Glutamatergic neuron (in vitro differentiated cells): ENCODE results near the gene ACAD10. TPM values are rescaled to one million over a fixed set of nuclear protein-coding genes. Genes with fewer than 3 reads are reported as not detected.
"Not testable (repeated sequence)": the region's sequence is repeated elsewhere in the genome, so short reads cannot be mapped to it uniquely, and the experiment has no call there.

Experiments used
- DNase-seq: peaks from one replicate; pipeline ENCODE4 v3.0.0; 2022
- H3K27ac Mint-ChIP-seq: one replicate; pipeline ENCODE4 v1.8.0; 2020; ENCODE audit warnings: mild to moderate bottlenecking, mixed read lengths, inconsistent platforms; ENCODE audit not compliant: unreplicated experiment
- H3K27me3 Mint-ChIP-seq: one replicate; pipeline ENCODE4 v1.8.0; 2020; ENCODE audit warnings: mild to moderate bottlenecking, moderate library complexity, mixed read lengths, inconsistent platforms; ENCODE audit not compliant: unreplicated experiment
- H3K36me3 Mint-ChIP-seq: one replicate; pipeline ENCODE4 v1.8.0; 2020; ENCODE audit warnings: mild to moderate bottlenecking, mixed read lengths, inconsistent platforms; ENCODE audit not compliant: unreplicated experiment
- H3K4me1 Mint-ChIP-seq: one replicate; pipeline ENCODE4 v1.8.0; 2020; ENCODE audit warnings: mild to moderate bottlenecking, low read depth, mixed read lengths, inconsistent platforms; ENCODE audit not compliant: unreplicated experiment
- H3K4me3 Mint-ChIP-seq: one replicate; pipeline ENCODE4 v1.8.0; 2020; ENCODE audit warnings: mild to moderate bottlenecking, mixed read lengths, inconsistent platforms; ENCODE audit not compliant: unreplicated experiment
- H3K9me3 Mint-ChIP-seq: one replicate; pipeline ENCODE4 v1.8.0; 2020; ENCODE audit warnings: mild to moderate bottlenecking, moderate library complexity, mixed read lengths, inconsistent platforms; ENCODE audit not compliant: unreplicated experiment
- total RNA-seq: library from RNA; stranded (reverse); fragmentation: NEBNext Ultra II Directional; extraction: Animal tissue kit (Norgen Biotek cat#: 25700); gene quantifications from one replicate; pipeline ENCODE4 v1.2.1, GENCODE V29; 2021; ENCODE audit not compliant: unreplicated experiment
- TF ChIP-seq, protein P1 (sequence below): fragments of 200-600 bp; sonication (generic); IDR thresholded peaks from one replicate; pipeline ENCODE4 v1.5.0; 2021; ENCODE audit not compliant: partially characterized antibody, unreplicated experiment

The ACAD10 gene
- total RNA-seq, 1 donor from 2014 or later = 35.9 TPM

DNA sequence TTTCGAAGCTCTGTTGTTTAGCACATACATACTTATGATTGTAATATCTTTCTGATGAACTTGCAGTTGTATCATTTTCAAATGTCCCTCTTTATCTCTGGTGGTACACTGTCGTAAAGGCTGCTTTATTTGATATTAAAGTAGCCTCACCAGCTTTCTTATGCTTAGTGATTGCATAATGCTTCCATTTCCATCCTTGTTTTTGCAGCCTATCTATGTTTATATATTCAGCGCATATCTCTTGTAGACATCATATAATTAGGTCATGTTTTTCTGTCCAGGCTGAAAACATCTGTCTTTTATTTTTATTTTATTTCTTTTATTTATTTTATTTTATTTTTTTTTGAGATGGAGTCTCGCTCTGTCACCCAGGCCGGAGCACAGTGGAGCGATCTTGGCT is 34.6 kb downstream of the ACAD10 start:
- Mint-ChIP-seq H3K36me3 (peaks cover 4% of the 10 kb centered on the region), H3K9me3 (peaks cover 4% of the 10 kb centered on the region), H3K4me3 (no peak overlapping the region), H3K27ac (no peak overlapping the region), H3K27me3 (no peaks in the 10 kb centered on the region), H3K4me1 (no peaks in the 10 kb centered on the region)
- TF ChIP-seq, protein P1, sequence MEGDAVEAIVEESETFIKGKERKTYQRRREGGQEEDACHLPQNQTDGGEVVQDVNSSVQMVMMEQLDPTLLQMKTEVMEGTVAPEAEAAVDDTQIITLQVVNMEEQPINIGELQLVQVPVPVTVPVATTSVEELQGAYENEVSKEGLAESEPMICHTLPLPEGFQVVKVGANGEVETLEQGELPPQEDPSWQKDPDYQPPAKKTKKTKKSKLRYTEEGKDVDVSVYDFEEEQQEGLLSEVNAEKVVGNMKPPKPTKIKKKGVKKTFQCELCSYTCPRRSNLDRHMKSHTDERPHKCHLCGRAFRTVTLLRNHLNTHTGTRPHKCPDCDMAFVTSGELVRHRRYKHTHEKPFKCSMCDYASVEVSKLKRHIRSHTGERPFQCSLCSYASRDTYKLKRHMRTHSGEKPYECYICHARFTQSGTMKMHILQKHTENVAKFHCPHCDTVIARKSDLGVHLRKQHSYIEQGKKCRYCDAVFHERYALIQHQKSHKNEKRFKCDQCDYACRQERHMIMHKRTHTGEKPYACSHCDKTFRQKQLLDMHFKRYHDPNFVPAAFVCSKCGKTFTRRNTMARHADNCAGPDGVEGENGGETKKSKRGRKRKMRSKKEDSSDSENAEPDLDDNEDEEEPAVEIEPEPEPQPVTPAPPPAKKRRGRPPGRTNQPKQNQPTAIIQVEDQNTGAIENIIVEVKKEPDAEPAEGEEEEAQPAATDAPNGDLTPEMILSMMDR = no peak
- no peak for DNase-seq

GRCh38 chr12:111723646-111724360 is 38.0 kb downstream of the ACAD10 start:
- H3K4me1 Mint-ChIP-seq, DNase-seq, H3K4me3 Mint-ChIP-seq, H3K36me3 Mint-ChIP-seq, H3K27ac Mint-ChIP-seq, H3K9me3 Mint-ChIP-seq, H3K27me3 Mint-ChIP-seq: not testable (repeated sequence)

DNA sequence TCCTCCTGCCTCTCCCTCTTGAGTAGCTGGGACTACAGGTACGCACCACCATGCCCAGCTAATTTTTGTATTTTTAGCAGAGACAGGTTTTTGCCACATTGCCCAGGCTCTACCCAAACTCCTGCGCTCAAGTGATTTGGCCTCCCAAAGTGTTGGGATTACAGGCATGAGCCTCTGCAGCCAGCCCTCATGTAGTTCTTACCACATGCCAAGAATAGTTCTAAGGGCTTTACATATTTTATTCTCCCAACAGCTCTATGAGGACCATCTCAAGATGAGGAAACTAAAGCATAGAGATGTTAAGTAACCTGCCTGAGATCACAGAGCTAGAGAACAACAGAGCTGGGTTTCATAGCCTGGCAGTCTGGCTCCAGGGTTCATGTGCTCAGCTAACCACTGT is 42.9 kb downstream of the ACAD10 start:
- TF ChIP-seq, protein P1 = no peak
- Mint-ChIP-seq H3K27me3 (no peaks in the 10 kb centered on the region), H3K9me3 (peaks cover 6% of the 10 kb centered on the region), H3K27ac (no peak overlapping the region), H3K4me1 (no peaks in the 10 kb centered on the region), H3K4me3 (no peak overlapping the region), H3K36me3 (peaks cover 5% of the 10 kb centered on the region)
- DNase-seq = no peak

DNA sequence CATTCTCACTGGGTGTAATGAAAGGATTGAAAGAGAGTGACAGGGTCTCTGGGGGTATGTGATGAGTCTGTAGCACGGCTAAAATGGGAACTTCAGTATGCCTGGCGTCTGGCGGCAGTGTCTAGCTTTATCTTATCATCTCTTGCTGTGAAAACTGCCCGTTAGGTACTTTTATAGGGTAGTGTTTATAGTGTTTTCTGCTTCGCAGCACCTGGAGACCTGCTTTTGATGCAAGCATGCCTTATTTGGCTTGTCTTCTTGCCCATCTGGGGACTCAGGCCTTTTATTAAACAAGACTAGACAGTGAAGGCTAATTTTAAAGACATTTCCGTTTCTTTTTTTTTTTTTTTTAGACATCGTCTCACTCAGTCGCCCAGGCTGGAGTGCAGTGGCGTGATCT is 44.6 kb downstream of the ACAD10 start:
- Mint-ChIP-seq H3K36me3 (peaks cover 5% of the 10 kb centered on the region), H3K4me3 (no peak overlapping the region), H3K4me1 (no peaks in the 10 kb centered on the region), H3K9me3 (peaks cover 2% of the 10 kb centered on the region), H3K27me3 (no peaks in the 10 kb centered on the region), H3K27ac (no peak overlapping the region)
- TF ChIP-seq, protein P1 = no peak
- DNase-seq = no peak

- no peaks in the 10 kb centered on the region for H3K4me1 Mint-ChIP-seq
- no peak for DNase-seq
- H3K9me3 Mint-ChIP-seq = peaks cover 1% of the 10 kb centered on the region
- no peak overlapping the region for H3K27ac Mint-ChIP-seq
- TF ChIP-seq, protein P1 = no peak
- H3K36me3 Mint-ChIP-seq = peaks cover 5% of the 10 kb centered on the region
- H3K4me3 Mint-ChIP-seq = no peak overlapping the region
- no peaks in the 10 kb centered on the region for H3K27me3 Mint-ChIP-seq
Measured at GRCh38 chr12:111732786-111733185, 46.9 kb downstream of the ACAD10 start.
